HEK293T (cell line): Measurements from ENCODE around the gene THSD7A.

Experiments
- CTCF ChIA-PET: fragments of 350-600 bp; formaldehyde crosslinking; extraction: SDS; loops from one replicate; lab custom pipeline; 2021; ENCODE audit warnings: antibody characterized with exemption, inconsistent platforms; lab: Yijun Ruan, JAX
- POLR2A ChIA-PET: fragments of 350-600 bp; formaldehyde crosslinking; extraction: SDS; loops from one replicate; lab custom pipeline; 2020; ENCODE audit warnings: antibody characterized with exemption, inconsistent platforms; lab: Yijun Ruan, JAX
- DNase-seq: peaks from one replicate; pipeline ENCODE4 v3.0.0; 2012; ENCODE audit warnings: mixed read lengths; ENCODE audit errors: extremely low spot score
- ARNT ChIP-seq: fragments of 450-650 bp; IDR thresholded peaks from 2 replicates; pipeline ENCODE4 v1.6.1; 2017; ENCODE audit warnings: mild to moderate bottlenecking
- BHLHE40 ChIP-seq: fragments of 450-650 bp; IDR thresholded peaks from 2 replicates; pipeline ENCODE4 v1.6.1; 2016; ENCODE audit warnings: mild to moderate bottlenecking, moderate library complexity, borderline replicate concordance
- CTBP1 ChIP-seq: fragments of 450-650 bp; IDR thresholded peaks from 2 replicates; pipeline ENCODE4 v1.6.1; 2016; ENCODE audit warnings: borderline replicate concordance
- ELF4 ChIP-seq: fragments of 450-650 bp; IDR thresholded peaks from 2 replicates; pipeline ENCODE4 v1.6.1; 2017; ENCODE audit warnings: antibody characterized with exemption
- FOXA1 ChIP-seq: fragments of 450-650 bp; IDR thresholded peaks from 2 replicates; pipeline ENCODE4 v1.6.1; 2016; ENCODE audit warnings: mild to moderate bottlenecking
- FOXK2 ChIP-seq: fragments of 450-650 bp; IDR thresholded peaks from 2 replicates; pipeline ENCODE4 v1.6.1; 2016; ENCODE audit warnings: mild to moderate bottlenecking
- FOXM1 ChIP-seq: fragments of 450-650 bp; IDR thresholded peaks from 2 replicates; pipeline ENCODE4 v1.6.1; 2017; ENCODE audit warnings: mild to moderate bottlenecking, borderline replicate concordance
- HDGF ChIP-seq: fragments of 450-650 bp; IDR thresholded peaks from 2 replicates; pipeline ENCODE4 v1.6.1; 2017; ENCODE audit warnings: antibody characterized with exemption, borderline replicate concordance
- L3MBTL2 ChIP-seq: fragments of 450-650 bp; conservative IDR thresholded peaks from 2 replicates; pipeline ENCODE4 v1.6.1; 2016; ENCODE audit warnings: mild to moderate bottlenecking
- LEF1 ChIP-seq: fragments of 450-650 bp; IDR thresholded peaks from 2 replicates; pipeline ENCODE4 v1.6.1; 2017; ENCODE audit warnings: mild to moderate bottlenecking, borderline replicate concordance
- NFRKB ChIP-seq: fragments of 450-650 bp; IDR thresholded peaks from 2 replicates; pipeline ENCODE4 v1.6.1; 2016; ENCODE audit warnings: mild to moderate bottlenecking, moderate library complexity
- SP1 ChIP-seq: fragments of 450-650 bp; IDR thresholded peaks from 2 replicates; pipeline ENCODE4 v1.6.1; 2017
- SUZ12 ChIP-seq: fragments of 450-650 bp; IDR thresholded peaks from 2 replicates; pipeline ENCODE4 v1.6.1; 2016; ENCODE audit warnings: mild to moderate bottlenecking
- TARDBP ChIP-seq: fragments of 450-650 bp; IDR thresholded peaks from 2 replicates; pipeline ENCODE4 v1.6.1; 2016
- ZNF384 ChIP-seq: fragments of 450-650 bp; IDR thresholded peaks from 2 replicates; pipeline ENCODE4 v1.6.1; 2016
- TF ChIP-seq, protein P1 (sequence below): fragments of 450-650 bp; IDR thresholded peaks from 2 replicates; pipeline ENCODE4 v1.6.1; 2016

The THSD7A gene

GRCh38 chr7:11784769-11785536, 47.0 kb downstream of the THSD7A start:
- TF ChIP-seq L3MBTL2 (no peak), BHLHE40 (no peak), SUZ12 (no peak)
- CTCF ChIA-PET, result interaction anchor here (0.6 kb wide), 1 partner anchor 782 kb away, joined by 3 read pairs; no protein-coding TSS in a partner anchor
- POLR2A ChIA-PET, result no interaction called here

GRCh38 chr7:11779864-11780674, 51.9 kb downstream of the THSD7A start:
- no peak for DNase-seq
- TF ChIP-seq NFRKB, result no peak
- no peak for TF ChIP-seq L3MBTL2
- no peak for TF ChIP-seq ELF4
- no peak for TF ChIP-seq FOXA1
- no peak for TF ChIP-seq HDGF
- no peak for TF ChIP-seq CTBP1
- no peak for TF ChIP-seq FOXM1
- no peak for TF ChIP-seq SUZ12
- TF ChIP-seq, protein P1, sequence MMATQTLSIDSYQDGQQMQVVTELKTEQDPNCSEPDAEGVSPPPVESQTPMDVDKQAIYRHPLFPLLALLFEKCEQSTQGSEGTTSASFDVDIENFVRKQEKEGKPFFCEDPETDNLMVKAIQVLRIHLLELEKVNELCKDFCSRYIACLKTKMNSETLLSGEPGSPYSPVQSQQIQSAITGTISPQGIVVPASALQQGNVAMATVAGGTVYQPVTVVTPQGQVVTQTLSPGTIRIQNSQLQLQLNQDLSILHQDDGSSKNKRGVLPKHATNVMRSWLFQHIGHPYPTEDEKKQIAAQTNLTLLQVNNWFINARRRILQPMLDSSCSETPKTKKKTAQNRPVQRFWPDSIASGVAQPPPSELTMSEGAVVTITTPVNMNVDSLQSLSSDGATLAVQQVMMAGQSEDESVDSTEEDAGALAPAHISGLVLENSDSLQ, result no peak
- TF ChIP-seq FOXK2, result no peak
- TF ChIP-seq TARDBP, result no peak
- TF ChIP-seq BHLHE40, result no peak
- no peak for TF ChIP-seq ZNF384
- no peak for TF ChIP-seq SP1
- CTCF ChIA-PET, result no interaction called here
- POLR2A ChIA-PET, result no interaction called here

More at GRCh38 chr7:11784769-11785536, 47.0 kb downstream of the THSD7A start:
- no peak for DNase-seq

DNA sequence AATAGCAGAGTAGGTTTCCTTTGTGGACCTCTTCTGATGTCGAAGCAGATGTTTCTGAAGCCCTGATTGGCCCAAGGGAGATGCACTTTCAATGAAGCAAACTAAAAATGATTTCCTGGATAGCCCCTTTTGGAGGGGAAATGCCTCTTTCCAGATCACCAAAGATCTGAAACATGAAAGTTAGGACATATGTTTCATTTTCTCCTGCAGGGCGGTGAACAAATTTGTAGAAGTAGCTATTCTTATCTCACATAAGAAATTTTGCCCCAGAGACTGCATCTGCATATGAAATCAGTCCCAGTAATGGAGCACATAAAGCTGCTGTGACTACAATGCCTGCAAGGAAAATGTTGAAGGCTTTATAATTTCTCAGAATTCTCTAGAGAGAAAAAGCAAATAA, 56.0 kb downstream of the THSD7A start:
- DNase-seq, result no peak
- no peak for TF ChIP-seq TARDBP
- no peak for TF ChIP-seq ELF4
- no peak for TF ChIP-seq L3MBTL2
- TF ChIP-seq FOXM1, result no peak
- no peak for TF ChIP-seq ARNT
- TF ChIP-seq LEF1, result no peak
- no peak for TF ChIP-seq SP1
- TF ChIP-seq SUZ12, result no peak
- TF ChIP-seq HDGF, result no peak
- TF ChIP-seq BHLHE40, result no peak
- TF ChIP-seq NFRKB, result no peak
- no peak for TF ChIP-seq CTBP1
- TF ChIP-seq ZNF384, result no peak
- TF ChIP-seq, protein P1, result no peak
- no peak for TF ChIP-seq FOXA1
- no peak for TF ChIP-seq FOXK2
- POLR2A ChIA-PET, result no interaction called here

GRCh38 chr7:11775401-11775800, 56.6 kb downstream of the THSD7A start:
- ChIA-PET CTCF (no interaction called here), POLR2A (no interaction called here)
- DNase-seq, result no peak
- TF ChIP-seq FOXK2 (no peak), FOXA1 (no peak)

More for the DNA sequence above, 56.0 kb downstream of the THSD7A start:
- CTCF ChIA-PET, result no interaction called here

DNA sequence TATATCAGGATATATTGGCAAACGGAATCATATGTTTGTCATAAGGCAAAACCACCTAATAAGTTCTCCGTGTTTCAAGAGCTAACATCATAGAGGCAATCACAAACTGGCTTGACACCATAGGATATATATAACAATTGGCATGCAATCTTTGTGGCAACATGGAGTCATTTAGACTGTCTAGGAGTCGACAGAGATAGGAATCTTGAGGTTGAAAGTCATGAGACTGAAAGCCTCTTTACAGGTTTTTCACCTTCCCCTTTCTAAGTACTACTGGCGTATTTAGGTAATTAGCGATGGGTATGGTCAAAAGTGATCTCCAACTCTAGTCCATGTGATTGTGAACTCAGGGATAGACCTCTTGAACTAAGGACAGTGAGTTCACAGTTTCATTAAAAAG, 63.7 kb downstream of the THSD7A start:
- DNase-seq, result no peak
- POLR2A ChIA-PET, result no interaction called here
- CTCF ChIA-PET, result no interaction called here
- no peak for TF ChIP-seq HDGF
- TF ChIP-seq, protein P1, result no peak
- TF ChIP-seq SUZ12, result no peak
- no peak for TF ChIP-seq SP1
- TF ChIP-seq BHLHE40, result no peak
- TF ChIP-seq ELF4, result no peak
- TF ChIP-seq FOXM1, result no peak
- TF ChIP-seq NFRKB, result no peak
- no peak for TF ChIP-seq TARDBP
- TF ChIP-seq FOXK2, result no peak
- no peak for TF ChIP-seq L3MBTL2
- TF ChIP-seq FOXA1, result no peak

- no peak for TF ChIP-seq LEF1
- no peak for TF ChIP-seq FOXK2
- no peak for TF ChIP-seq FOXA1
- no peak for TF ChIP-seq CTBP1
- no peak for TF ChIP-seq L3MBTL2
- no peak for TF ChIP-seq SUZ12
- TF ChIP-seq NFRKB, result no peak
- TF ChIP-seq FOXM1, result no peak
- no peak for TF ChIP-seq TARDBP
- TF ChIP-seq HDGF, result no peak
- TF ChIP-seq ELF4, result no peak
- POLR2A ChIA-PET, result no interaction called here
- DNase-seq, result no peak
- CTCF ChIA-PET, result no interaction called here
These were observed 64.8 kb downstream of the THSD7A start for GRCh38 chr7:11767148-11767547.
